Activated CD8-positive, alpha-beta T cell treated with anti-CD3 and anti-CD28 coated beads for 36 hours (primary cell): ENCODE data around the gene OMA1. TPM values are rescaled to one million over a fixed set of nuclear protein-coding genes. Genes with fewer than 3 reads are reported as not detected.

Experiments used
- ATAC-seq: fragments of 200-7000 bp; cut with Tn5 transposase; one replicate; pipeline ENCODE4 v1.10.0; 2021; ENCODE audit warnings: mild to moderate bottlenecking, moderate library complexity
- CTCF ChIA-PET: fragments of 350-600 bp; sonication (Branson Sonifier 250); formaldehyde crosslinking; loops from one replicate; lab custom pipeline; 2021; ENCODE audit warnings: antibody characterized with exemption; lab: Charles Lee
- POLR2A ChIA-PET: fragments of 350-600 bp; sonication (Branson Sonifier 250); formaldehyde crosslinking; loops from one replicate; lab custom pipeline; 2021; ENCODE audit warnings: antibody characterized with exemption; lab: Charles Lee
- DNase-seq: peaks from one replicate; pipeline ENCODE4 v3.0.0-alpha.2; 2020
- H3K27ac Mint-ChIP-seq: one replicate; pipeline ENCODE4 v1.8.0; 2021; ENCODE audit warnings: mild to moderate bottlenecking, mixed read lengths
- H3K27me3 Mint-ChIP-seq: one replicate; pipeline ENCODE4 v1.8.0; 2021; ENCODE audit warnings: mixed read lengths
- H3K36me3 Mint-ChIP-seq: one replicate; pipeline ENCODE4 v1.8.0; 2021; ENCODE audit warnings: low read depth, mixed read lengths
- H3K4me1 Mint-ChIP-seq: one replicate; pipeline ENCODE4 v1.8.0; 2021; ENCODE audit warnings: low read depth, mixed read lengths
- H3K4me3 Mint-ChIP-seq: one replicate; pipeline ENCODE4 v1.8.0; 2021; ENCODE audit warnings: mild to moderate bottlenecking, moderate library complexity, mixed read lengths
- H3K9me3 Mint-ChIP-seq: one replicate; pipeline ENCODE4 v1.8.0; 2021; ENCODE audit warnings: mixed read lengths
- CTCF ChIP-seq: fragments of 200-600 bp; IDR thresholded peaks from one replicate; pipeline ENCODE4 v1.8.0; 2022; ENCODE audit warnings: antibody characterized with exemption, mild to moderate bottlenecking
- intact Hi-C: fragments of 100-400 bp; cut with micrococcal nuclease; formaldehyde crosslinking; loops from one replicate; pipeline ENCODE4 v1.10.0; 2022
- total RNA-seq, 2 experiments: library from RNA; stranded (reverse); gene quantifications; one replicate each; pipeline ENCODE4 v1.2.3, GENCODE V29; 2021

The OMA1 gene
- total RNA-seq, 2 experiments from 2014 or later, result 14.7 to 14.9 TPM

DNA sequence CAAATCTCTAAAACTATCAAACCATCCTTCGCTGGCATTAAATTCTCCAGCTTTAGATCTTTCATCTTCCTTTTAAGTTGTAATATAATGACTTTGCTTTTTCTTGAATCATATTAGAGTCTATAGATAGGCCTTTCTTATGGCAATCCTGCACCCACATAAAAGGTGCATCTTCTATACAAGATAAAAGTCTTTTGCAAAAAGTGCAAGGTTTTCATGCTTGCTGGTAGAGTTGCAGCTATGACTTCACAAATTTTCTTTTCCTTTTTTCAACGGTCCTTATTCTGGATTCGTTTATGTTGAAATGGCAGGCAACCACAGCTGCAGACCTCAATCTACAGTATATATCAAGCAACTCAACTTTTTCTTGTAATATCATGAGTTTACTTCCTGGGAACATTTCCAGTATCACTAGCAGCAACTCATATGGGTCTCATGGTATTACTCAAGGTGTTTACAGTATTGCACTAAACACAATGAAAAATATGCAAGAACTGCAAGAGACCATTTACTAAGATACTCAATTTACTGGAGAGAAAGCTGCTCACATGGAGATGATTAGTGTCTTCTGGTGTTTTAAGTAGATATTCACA is 22.1 kb downstream of the OMA1 start:
- DNase-seq (peak; percentile 38), ATAC-seq (peak; percentile 34)
- Mint-ChIP-seq H3K4me1 (peaks cover 19% of the 10 kb centered on the region), H3K4me3 (no peak overlapping the region), H3K9me3 (no peaks in the 10 kb centered on the region), H3K27ac (no peak overlapping the region), H3K36me3 (peaks cover 4% of the 10 kb centered on the region), H3K27me3 (no peaks in the 10 kb centered on the region)
- no peak for TF ChIP-seq CTCF
- ChIA-PET POLR2A (no interaction called here), CTCF (interaction anchor here (0.6 to 5.5 kb wide), 7 partner anchors 9 to 173 kb away, joined by 3 to 51 read pairs (median 3); partner anchors contain the start of gene OMA1)
- intact Hi-C loops, result no loop called here

DNA sequence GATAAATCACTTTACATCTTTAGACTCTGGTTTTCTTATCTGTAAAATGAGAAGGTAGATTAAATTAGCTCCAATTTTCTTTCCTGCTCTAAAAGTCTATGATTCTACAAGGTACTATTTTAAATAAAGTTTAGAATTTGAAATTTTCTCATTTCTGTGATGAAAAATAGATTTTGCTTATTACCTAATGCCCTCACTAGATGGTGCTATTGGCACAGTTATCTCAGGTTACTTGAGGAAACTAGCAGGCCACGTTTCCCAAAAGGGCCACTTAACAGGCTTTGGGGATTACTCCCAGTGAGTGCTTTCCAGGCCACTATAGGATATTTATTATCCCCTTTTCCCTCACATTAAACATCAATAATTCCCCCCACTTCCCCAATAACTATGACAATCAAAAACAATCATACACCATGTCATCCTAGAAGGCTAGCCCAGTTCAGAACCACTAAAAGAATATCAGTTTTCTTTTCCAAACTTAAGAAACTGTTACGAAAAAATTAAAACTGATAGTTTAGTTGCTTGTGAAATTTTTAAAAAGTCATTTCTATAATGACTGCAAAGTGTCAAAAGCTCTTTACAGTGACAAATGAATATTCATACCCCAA is 30.6 kb downstream of the OMA1 start:
- Mint-ChIP-seq H3K27me3 (no peaks in the 10 kb centered on the region), H3K4me1 (peaks cover 10% of the 10 kb centered on the region), H3K36me3 (peaks cover 13% of the 10 kb centered on the region), H3K9me3 (peaks cover 2% of the 10 kb centered on the region), H3K4me3 (no peak overlapping the region), H3K27ac (peak overlapping the region; percentile 47)
- ATAC-seq (peak; percentile 51), DNase-seq (peak; percentile 38)
- intact Hi-C loops, result loop anchor here (2.0 kb wide), 2 partner anchors 31 to 137 kb away; partner anchors contain the start of gene OMA1
- CTCF ChIA-PET, result interaction anchor here (0.7 to 6.8 kb wide), 34 partner anchors 10 to 1299 kb away, joined by 3 to 107 read pairs (median 4); partner anchors contain the start of genes HOOK1 and OMA1
- peak; percentile 89 for TF ChIP-seq CTCF
- POLR2A ChIA-PET, result interaction anchor here (1.7 kb wide), 1 partner anchor 31 kb away, joined by 5 read pairs; the partner anchor contains the start of gene OMA1

DNA sequence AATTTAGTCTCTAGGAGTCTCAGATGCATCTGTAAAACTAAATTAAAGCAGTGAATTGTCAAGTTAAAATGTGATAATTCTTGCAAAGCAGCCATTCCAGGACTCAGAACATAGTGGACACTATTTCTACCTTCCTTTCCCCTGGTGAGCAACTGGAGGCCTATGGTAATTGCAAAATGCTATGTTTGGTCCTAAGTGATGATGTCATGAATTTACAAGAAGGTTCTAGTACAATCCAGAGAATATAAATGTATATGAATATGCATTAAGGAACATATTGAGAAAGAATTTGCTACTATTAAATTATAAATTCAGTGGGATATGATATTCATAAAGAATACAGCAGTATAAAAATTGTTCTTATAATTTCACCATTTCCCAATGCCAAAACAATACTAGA is 32.6 kb downstream of the OMA1 start:
- DNase-seq (no peak), ATAC-seq (no peak)
- CTCF ChIA-PET, result interaction anchor here (2.9 to 6.8 kb wide), 4 partner anchors 22 to 138 kb away, joined by 23 to 107 read pairs (median 62); partner anchors contain the start of gene OMA1
- Mint-ChIP-seq H3K27me3 (no peaks in the 10 kb centered on the region), H3K9me3 (peaks cover 2% of the 10 kb centered on the region), H3K36me3 (peaks cover 20% of the 10 kb centered on the region), H3K4me3 (no peak overlapping the region), H3K4me1 (peaks cover 9% of the 10 kb centered on the region), H3K27ac (no peak overlapping the region)
- no peak for TF ChIP-seq CTCF
- intact Hi-C loops, result no loop called here
- POLR2A ChIA-PET, result no interaction called here

DNA sequence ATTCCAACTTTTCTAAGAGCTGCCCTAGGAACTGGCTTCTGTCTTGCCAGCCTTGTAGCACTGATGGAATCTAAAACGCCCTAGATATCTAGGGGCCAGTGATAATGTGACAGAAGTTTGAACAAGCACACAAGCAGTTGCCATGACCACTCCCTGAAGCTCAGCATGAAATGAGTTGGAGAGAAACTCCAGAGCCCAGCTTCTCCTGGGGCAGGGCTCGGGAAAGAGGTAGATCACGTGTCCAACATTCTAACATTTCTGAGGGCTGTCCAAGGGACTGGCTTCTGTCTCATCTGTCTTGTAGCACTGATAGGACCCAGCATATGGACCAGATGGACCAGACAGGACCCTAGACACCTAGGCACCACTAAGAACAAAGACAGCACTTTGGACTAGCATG is 37.9 kb downstream of the OMA1 start:
- CTCF ChIA-PET, result interaction anchor here (1.3 kb wide), 1 partner anchor 144 kb away, joined by 4 read pairs; no protein-coding TSS in a partner anchor
- Mint-ChIP-seq H3K4me3 (no peak overlapping the region), H3K4me1 (peaks cover 2% of the 10 kb centered on the region), H3K9me3 (peaks cover 2% of the 10 kb centered on the region), H3K27me3 (no peaks in the 10 kb centered on the region), H3K27ac (no peak overlapping the region), H3K36me3 (peaks cover 32% of the 10 kb centered on the region)
- intact Hi-C loops, result no loop called here
- no peak for TF ChIP-seq CTCF
- POLR2A ChIA-PET, result no interaction called here
- DNase-seq (no peak), ATAC-seq (no peak)

DNA sequence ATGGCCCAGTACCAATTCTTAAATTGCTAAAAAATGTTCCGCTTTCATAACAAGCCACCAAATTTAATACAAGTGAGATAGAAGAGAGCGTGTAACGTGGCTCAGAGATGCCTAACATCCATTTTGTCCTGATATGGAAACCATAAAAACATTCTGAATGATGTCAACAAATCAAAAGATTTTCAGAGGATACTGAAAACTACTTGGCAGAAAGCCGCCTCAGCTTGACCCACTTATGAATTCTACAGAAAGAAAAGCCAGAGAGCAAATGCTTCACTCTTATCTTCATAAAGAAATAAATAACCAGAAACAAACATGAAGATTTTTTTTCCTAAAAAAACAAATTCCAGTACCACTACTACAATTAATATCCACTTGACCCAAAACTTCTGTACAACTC is 41.2 kb downstream of the OMA1 start:
- ChIA-PET CTCF (interaction anchor here (1.3 to 2.3 kb wide), 2 partner anchors 10 to 11 kb away, joined by 4 to 8 read pairs; no protein-coding TSS in a partner anchor), POLR2A (no interaction called here)
- H3K4me3 Mint-ChIP-seq, result no peak overlapping the region
- no peaks in the 10 kb centered on the region for H3K9me3 Mint-ChIP-seq
- H3K4me1 Mint-ChIP-seq, result peaks cover 14% of the 10 kb centered on the region
- DNase-seq, result no peak
- no peak for TF ChIP-seq CTCF
- H3K27ac Mint-ChIP-seq, result no peak overlapping the region
- H3K36me3 Mint-ChIP-seq, result peaks cover 26% of the 10 kb centered on the region
- no peaks in the 10 kb centered on the region for H3K27me3 Mint-ChIP-seq
- ATAC-seq, result no peak
- intact Hi-C loops, result no loop called here
